ENCODE results near the gene MIB2.

DNA sequence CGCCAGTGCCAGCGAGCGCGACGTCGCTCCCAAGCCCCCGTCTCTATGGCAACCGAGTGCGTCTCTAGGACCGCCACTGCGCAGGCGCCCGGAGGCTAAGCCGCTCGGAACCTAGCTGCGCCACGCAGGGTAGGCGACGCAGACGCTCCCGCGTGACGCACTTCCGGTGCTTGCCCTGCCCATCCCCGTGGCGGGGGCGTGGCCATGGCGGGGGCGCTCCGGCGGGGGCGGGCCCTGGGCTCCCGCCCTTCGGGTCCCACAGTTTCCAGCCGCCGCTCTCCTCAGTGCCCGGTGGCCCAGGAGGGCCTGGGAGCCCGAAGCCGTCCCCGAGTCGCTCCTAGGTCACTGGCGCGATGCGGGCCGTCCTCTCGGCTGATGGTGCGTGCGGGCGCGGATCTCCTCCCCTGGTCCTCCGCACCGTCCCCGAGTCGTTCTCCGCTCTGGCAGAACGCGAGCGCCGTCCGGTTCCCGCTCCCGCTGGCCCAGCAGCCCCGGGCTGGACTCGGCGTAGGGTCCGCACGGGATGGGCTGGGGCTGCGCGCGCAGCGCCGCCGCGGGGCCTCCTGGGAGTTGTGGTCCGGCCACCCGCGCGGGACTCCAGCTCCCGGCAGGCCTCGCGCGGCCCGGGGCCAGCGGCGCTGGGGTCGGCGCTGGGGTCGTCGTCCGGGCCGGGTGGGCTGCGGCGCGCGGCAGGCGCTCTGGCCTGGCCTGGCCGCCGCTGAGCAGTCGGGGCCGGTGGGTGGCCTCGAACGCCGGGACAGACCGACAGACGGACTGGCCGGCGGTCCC is at the start of gene MIB2:
- TF ChIP-seq, protein P1, sequence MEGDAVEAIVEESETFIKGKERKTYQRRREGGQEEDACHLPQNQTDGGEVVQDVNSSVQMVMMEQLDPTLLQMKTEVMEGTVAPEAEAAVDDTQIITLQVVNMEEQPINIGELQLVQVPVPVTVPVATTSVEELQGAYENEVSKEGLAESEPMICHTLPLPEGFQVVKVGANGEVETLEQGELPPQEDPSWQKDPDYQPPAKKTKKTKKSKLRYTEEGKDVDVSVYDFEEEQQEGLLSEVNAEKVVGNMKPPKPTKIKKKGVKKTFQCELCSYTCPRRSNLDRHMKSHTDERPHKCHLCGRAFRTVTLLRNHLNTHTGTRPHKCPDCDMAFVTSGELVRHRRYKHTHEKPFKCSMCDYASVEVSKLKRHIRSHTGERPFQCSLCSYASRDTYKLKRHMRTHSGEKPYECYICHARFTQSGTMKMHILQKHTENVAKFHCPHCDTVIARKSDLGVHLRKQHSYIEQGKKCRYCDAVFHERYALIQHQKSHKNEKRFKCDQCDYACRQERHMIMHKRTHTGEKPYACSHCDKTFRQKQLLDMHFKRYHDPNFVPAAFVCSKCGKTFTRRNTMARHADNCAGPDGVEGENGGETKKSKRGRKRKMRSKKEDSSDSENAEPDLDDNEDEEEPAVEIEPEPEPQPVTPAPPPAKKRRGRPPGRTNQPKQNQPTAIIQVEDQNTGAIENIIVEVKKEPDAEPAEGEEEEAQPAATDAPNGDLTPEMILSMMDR (IDR thresholded peaks at IDR 0.05) = no peak
- peak; percentile 96 for TF ChIP-seq POLR2AphosphoS5 (IDR thresholded peaks at IDR 0.05; ENCODE audit: low read depth, low read length)
- TF ChIP-seq, protein P2, sequence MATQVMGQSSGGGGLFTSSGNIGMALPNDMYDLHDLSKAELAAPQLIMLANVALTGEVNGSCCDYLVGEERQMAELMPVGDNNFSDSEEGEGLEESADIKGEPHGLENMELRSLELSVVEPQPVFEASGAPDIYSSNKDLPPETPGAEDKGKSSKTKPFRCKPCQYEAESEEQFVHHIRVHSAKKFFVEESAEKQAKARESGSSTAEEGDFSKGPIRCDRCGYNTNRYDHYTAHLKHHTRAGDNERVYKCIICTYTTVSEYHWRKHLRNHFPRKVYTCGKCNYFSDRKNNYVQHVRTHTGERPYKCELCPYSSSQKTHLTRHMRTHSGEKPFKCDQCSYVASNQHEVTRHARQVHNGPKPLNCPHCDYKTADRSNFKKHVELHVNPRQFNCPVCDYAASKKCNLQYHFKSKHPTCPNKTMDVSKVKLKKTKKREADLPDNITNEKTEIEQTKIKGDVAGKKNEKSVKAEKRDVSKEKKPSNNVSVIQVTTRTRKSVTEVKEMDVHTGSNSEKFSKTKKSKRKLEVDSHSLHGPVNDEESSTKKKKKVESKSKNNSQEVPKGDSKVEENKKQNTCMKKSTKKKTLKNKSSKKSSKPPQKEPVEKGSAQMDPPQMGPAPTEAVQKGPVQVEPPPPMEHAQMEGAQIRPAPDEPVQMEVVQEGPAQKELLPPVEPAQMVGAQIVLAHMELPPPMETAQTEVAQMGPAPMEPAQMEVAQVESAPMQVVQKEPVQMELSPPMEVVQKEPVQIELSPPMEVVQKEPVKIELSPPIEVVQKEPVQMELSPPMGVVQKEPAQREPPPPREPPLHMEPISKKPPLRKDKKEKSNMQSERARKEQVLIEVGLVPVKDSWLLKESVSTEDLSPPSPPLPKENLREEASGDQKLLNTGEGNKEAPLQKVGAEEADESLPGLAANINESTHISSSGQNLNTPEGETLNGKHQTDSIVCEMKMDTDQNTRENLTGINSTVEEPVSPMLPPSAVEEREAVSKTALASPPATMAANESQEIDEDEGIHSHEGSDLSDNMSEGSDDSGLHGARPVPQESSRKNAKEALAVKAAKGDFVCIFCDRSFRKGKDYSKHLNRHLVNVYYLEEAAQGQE (IDR thresholded peaks at IDR 0.05; ENCODE audit: insufficient read depth in 1 of 2, low read depth in 2 of 2, low read length in 1 of 2) = 0 out of 4 replicates have a peak, but pooled peaks of 1 of the 2 experiments have one; percentile 33
- TF ChIP-seq SIN3A (IDR thresholded peaks at IDR 0.05; ENCODE audit: borderline replicate concordance, insufficient read depth, low read depth, low read length) = peak; percentile 79; the same call in 1 of the 2 replicates
